PC-3 (cell line): ENCODE measurements around the gene ZNF735.

Source experiments
- CTCF ChIP-seq: fragments of 300-600 bp; sonication (generic); conservative IDR thresholded peaks from 2 replicates; pipeline ENCODE4 v1.5.1; 2017; ENCODE audit warnings: antibody characterized with exemption, low read depth, mild to moderate bottlenecking, low read length
- EZH2phosphoT487 ChIP-seq: fragments of 300-600 bp; sonication (generic); IDR thresholded peaks from 2 replicates; pipeline ENCODE4 v1.6.1; 2018; ENCODE audit warnings: mild to moderate bottlenecking, antibody characterized with exemption, low read length, borderline replicate concordance

GRCh38 chr7:64174328-64174727, 32.7 kb upstream of the ZNF735 start:
- TF ChIP-seq CTCF = no peak
- no peak for TF ChIP-seq EZH2phosphoT487
